DND-41 (cell line): ENCODE results near the gene ANKAR.

Experiments
- ATAC-seq: fragments of 200-7000 bp; cut with Tn5 transposase; 3 replicates; pipeline ENCODE4 v1.9.1; 2021; ENCODE audit warnings: low read depth; ENCODE audit not compliant: insufficient read depth
- DNase-seq: peaks from one replicate; pipeline ENCODE4 v3.0.0-alpha.2; 2020
- H2AFZ ChIP-seq: 2 replicates; pipeline ENCODE4 v1.6.0; 2012; ENCODE audit warnings: low read depth, low read length
- H3K27ac ChIP-seq: 2 replicates; pipeline ENCODE4 v1.5.1; 2012; ENCODE audit warnings: low read length, inconsistent platforms
- H3K27me3 ChIP-seq: fragments of 200-600 bp; sonication (generic); 2 replicates; pipeline ENCODE4 v1.6.0; 2012; ENCODE audit warnings: low read length, mild to moderate bottlenecking, inconsistent platforms; ENCODE audit not compliant: insufficient read depth, poor library complexity
- H3K36me3 ChIP-seq: 2 replicates; pipeline ENCODE4 v1.5.1; 2012; ENCODE audit warnings: low read length, inconsistent platforms; ENCODE audit not compliant: insufficient read depth
- H3K4me1 ChIP-seq: 2 replicates; pipeline ENCODE4 v1.5.1; 2012; ENCODE audit warnings: mild to moderate bottlenecking, low read length; ENCODE audit not compliant: insufficient read depth
- H3K4me2 ChIP-seq: 2 replicates; pipeline ENCODE4 v1.6.0; 2012; ENCODE audit warnings: mild to moderate bottlenecking, moderate library complexity, low read length, inconsistent platforms; ENCODE audit not compliant: insufficient read depth
- H3K4me3 ChIP-seq, 2 experiments: fragments of 200-600 bp in 1 of 2; shearing (Covaris generic) in 1 of 2; 2 replicates each; pipeline ENCODE4 v1.5.1; 2012 to 2016; ENCODE audit warnings: inconsistent platforms in 2 of 2, low read length in 2 of 2, mild to moderate bottlenecking in 2 of 2, low read depth in 1 of 2, moderate library complexity in 1 of 2
- H3K79me2 ChIP-seq: 2 replicates; pipeline ENCODE4 v1.6.0; 2012; ENCODE audit warnings: low read length, inconsistent platforms; ENCODE audit not compliant: insufficient read depth
- H3K9ac ChIP-seq: 2 replicates; pipeline ENCODE4 v1.6.0; 2012; ENCODE audit warnings: low read depth, mild to moderate bottlenecking, inconsistent platforms, low read length, moderate library complexity
- H3K9me3 ChIP-seq: 2 replicates; pipeline ENCODE4 v1.5.1; 2012; ENCODE audit warnings: low read length, moderate library complexity, mild to moderate bottlenecking, inconsistent platforms; ENCODE audit not compliant: insufficient read depth, severe bottlenecking
- H4K20me1 ChIP-seq: 2 replicates; pipeline ENCODE4 v1.6.0; 2012; ENCODE audit warnings: low read length; ENCODE audit not compliant: insufficient read depth
- EZH2 ChIP-seq: IDR thresholded peaks from 3 replicates; pipeline ENCODE4 v1.6.1; 2012; ENCODE audit warnings: borderline replicate concordance, low read depth, mild to moderate bottlenecking, moderate library complexity, low read length, inconsistent platforms; ENCODE audit not compliant: severe bottlenecking
- TF ChIP-seq, protein P1 (sequence below): IDR thresholded peaks from 2 replicates; pipeline ENCODE4 v1.5.1; 2012; ENCODE audit warnings: borderline replicate concordance, low read length, moderate library complexity, mild to moderate bottlenecking; ENCODE audit not compliant: poor library complexity, severe bottlenecking; ENCODE audit errors: extremely low read depth

The ANKAR gene

DNA sequence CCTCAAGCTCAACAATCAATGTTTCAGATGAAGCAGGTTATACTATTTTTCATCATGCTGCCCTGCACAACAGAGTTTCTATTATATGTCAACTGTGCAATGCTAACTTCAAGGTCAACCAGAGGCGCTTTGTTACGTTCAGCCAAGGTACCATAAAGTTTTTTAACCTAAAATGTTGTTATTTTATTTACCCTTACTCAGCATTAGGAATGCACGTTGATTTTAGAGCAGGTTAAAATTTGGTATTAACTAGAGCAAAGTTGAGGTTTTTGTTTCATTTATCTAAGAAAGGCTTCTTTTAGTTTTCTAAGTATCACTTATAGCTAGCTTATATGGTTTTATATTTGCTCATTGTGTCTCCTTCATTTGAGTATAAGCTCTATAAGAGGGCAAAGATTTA is 21.8 kb downstream of the ANKAR start:
- H4K20me1 ChIP-seq: no peaks in the 10 kb centered on the region
- no peak overlapping the region for H3K4me3 ChIP-seq
- H3K27ac ChIP-seq: no peak overlapping the region
- H3K79me2 ChIP-seq: no peaks in the 10 kb centered on the region
- H3K27me3 ChIP-seq: no peaks in the 10 kb centered on the region
- TF ChIP-seq, protein P1, sequence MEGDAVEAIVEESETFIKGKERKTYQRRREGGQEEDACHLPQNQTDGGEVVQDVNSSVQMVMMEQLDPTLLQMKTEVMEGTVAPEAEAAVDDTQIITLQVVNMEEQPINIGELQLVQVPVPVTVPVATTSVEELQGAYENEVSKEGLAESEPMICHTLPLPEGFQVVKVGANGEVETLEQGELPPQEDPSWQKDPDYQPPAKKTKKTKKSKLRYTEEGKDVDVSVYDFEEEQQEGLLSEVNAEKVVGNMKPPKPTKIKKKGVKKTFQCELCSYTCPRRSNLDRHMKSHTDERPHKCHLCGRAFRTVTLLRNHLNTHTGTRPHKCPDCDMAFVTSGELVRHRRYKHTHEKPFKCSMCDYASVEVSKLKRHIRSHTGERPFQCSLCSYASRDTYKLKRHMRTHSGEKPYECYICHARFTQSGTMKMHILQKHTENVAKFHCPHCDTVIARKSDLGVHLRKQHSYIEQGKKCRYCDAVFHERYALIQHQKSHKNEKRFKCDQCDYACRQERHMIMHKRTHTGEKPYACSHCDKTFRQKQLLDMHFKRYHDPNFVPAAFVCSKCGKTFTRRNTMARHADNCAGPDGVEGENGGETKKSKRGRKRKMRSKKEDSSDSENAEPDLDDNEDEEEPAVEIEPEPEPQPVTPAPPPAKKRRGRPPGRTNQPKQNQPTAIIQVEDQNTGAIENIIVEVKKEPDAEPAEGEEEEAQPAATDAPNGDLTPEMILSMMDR: no peak
- TF ChIP-seq EZH2: no peak
- no peak overlapping the region for H2AFZ ChIP-seq
- H3K9me3 ChIP-seq: no peaks in the 10 kb centered on the region
- no peaks in the 10 kb centered on the region for H3K36me3 ChIP-seq
- ATAC-seq (no peak), DNase-seq (no peak)
- H3K4me2 ChIP-seq: no peak overlapping the region
- no peaks in the 10 kb centered on the region for H3K4me1 ChIP-seq
- no peak overlapping the region for H3K9ac ChIP-seq

DNA sequence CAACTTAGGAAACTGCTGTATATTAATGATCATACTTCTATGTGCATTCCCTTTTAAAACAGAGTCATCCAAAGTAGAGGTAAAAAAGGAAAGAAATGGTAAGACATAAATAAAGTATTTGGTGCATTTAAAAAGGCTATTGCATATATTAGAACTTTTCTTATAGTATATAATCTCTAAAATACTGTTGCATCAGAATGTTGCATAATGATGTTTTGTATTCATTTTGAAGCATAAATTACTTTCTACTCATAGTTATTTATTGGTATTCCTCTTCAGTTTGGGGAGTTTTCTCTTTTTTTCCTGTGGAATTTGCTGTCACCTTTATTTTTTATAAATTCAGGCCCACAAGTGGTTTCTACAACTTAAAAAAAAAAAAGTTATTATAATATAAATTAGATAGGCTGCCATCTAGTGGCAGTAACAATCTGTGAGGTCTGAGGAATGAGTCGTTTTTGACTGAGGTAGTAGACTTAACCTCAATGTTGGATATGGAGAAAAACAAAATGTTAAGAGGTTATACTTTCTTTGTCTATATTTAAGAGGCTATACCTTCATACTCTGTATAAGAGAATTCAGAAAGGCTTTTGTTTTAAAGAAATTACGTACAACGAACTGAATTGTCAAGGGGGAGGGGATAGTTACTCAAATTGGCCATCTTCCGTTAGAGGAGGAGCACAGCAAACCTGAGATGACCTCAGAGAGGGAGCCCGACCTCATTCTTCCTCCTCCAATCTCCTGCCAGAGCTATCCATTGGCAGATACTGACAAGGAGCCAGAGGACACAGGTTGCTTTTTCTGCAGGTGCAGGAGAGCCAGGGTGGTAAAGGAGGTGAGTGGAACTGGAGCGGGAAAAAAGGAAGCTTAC is 23.8 kb downstream of the ANKAR start:
- no peaks in the 10 kb centered on the region for H3K9me3 ChIP-seq
- no peak overlapping the region; the same call in 1 of the 2 replicates for H3K9ac ChIP-seq
- H3K4me2 ChIP-seq: no peak overlapping the region

DNA sequence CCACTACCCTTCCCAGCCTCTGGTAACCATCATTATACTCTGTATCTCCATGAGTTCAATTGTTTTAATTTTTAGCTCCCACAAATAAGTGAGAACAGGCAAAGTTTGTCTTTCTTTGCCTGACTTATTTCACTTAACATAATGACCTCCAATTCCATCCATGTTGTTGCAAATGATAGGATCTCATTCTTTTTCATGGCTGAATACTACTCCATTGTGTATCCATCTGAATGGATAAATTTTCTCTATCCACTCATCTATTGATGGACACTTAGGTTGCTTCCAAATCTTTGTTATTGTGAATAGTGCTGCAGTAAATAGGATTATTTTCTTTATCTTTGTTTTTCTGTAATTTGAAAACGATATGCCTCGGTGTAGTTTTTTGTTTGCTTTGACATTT is 26.2 kb downstream of the ANKAR start:
- H3K79me2 ChIP-seq: no peaks in the 10 kb centered on the region
- H3K9me3 ChIP-seq: no peaks in the 10 kb centered on the region
- no peak for DNase-seq
- no peak overlapping the region for H3K4me3 ChIP-seq
- H4K20me1 ChIP-seq: no peaks in the 10 kb centered on the region
- no peak overlapping the region for H3K9ac ChIP-seq
- H2AFZ ChIP-seq: no peak overlapping the region
- no peak overlapping the region for H3K27ac ChIP-seq
- no peaks in the 10 kb centered on the region for H3K4me1 ChIP-seq
- H3K4me2 ChIP-seq: no peak overlapping the region
- no peak for TF ChIP-seq EZH2
- TF ChIP-seq, protein P1: no peak
- H3K36me3 ChIP-seq: no peaks in the 10 kb centered on the region; the same call in 1 of the 2 replicates
- H3K27me3 ChIP-seq: no peaks in the 10 kb centered on the region
- ATAC-seq: no peak

More for the DNA sequence above, 23.8 kb downstream of the ANKAR start:
- no peaks in the 10 kb centered on the region for H3K27me3 ChIP-seq
- no peaks in the 10 kb centered on the region for H3K4me1 ChIP-seq
- no peak for TF ChIP-seq EZH2
- TF ChIP-seq, protein P1: peak; percentile 51
- H3K79me2 ChIP-seq: no peaks in the 10 kb centered on the region
- H3K4me3 ChIP-seq: no peak overlapping the region
- peak; percentile 73 for ATAC-seq
- H3K27ac ChIP-seq: no peak overlapping the region; the same call in 1 of the 2 replicates
- H2AFZ ChIP-seq: 0 out of 2 replicates have a peak overlapping the region, but pooled peaks have one; percentile 39
- DNase-seq: peak; percentile 39
- H4K20me1 ChIP-seq: no peaks in the 10 kb centered on the region
- no peaks in the 10 kb centered on the region; the same call in 1 of the 2 replicates for H3K36me3 ChIP-seq
